GM19240 (cell line): ENCODE measurements around the gene CAPN13.

Source experiments
- DNase-seq: peaks from one replicate; pipeline ENCODE4 v3.0.0; 2011; ENCODE audit warnings: low spot score; ENCODE audit not compliant: insufficient read length

Gene CAPN13

DNA sequence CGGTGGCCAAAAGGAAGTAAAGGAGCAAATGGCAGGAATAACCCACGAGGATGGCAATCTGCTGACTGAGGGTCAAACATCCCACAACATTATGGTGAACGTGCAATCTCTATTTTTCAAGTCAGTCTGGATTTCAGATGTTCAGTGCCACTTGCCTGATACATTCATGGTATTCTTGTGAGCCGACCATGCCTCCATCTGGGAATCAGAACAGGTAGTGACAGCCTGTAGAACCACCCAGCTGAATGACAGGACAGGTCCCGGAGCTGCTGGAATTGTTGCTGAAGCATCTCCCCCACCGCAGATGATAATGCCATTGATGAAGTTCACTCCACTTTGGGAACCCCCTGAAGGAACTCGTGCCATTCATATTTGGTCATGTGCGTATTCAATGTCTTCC is 123.2 kb downstream of the CAPN13 start:
- DNase-seq: no peak

DNA sequence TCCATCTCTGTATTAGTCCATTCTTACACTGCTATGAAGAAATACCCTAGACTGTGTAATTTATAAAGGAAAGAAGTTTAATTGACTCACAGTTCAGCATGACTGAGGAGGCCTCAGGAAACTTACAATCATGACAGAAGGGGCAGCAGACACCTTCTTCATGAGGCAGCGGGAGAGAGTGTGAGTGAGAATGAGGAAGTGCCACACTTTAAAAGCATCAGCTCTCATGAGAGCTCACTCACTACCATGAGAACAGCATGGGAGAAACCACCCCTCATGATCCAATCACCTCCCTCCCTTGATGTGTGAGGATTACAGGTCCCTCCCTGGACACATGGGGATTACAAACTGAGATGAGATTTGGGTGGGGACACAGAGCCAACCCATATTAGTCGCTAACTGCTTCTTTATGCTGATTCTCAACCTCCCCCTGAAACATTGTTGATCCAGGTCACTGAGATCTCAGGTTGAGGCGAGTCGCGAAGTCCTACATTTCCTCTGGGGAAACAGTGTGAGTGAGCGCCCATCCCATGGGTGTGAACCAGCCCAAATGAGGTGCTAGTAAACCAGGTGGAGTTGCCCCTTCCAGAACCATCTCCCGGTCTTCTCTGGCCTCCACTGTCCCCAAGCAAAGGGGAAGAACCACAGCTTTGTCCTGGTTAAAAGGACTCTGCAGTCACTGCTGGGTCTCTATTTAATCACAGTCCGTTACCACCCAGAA is 123.8 kb downstream of the CAPN13 start:
- no peak for DNase-seq

DNA sequence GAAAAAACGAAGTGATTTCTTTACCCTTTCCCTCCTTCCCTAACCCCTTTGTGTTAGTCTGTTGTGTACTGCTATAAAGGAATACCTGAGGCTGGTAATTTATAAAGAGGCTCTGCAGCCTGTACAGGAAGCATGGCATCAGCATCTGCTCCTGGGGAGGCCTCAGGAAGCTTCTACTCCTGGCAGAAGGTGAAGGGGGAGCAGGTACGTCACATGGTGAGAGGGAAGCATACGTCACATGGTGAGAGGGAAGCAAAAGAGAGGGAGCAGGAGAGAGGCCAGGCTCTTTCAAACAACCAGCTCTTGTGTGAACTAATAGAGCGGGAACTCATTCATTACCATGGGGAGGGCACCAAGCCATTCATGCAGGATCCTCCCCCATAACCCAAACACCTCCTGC is 126.2 kb downstream of the CAPN13 start:
- no peak for DNase-seq

DNA sequence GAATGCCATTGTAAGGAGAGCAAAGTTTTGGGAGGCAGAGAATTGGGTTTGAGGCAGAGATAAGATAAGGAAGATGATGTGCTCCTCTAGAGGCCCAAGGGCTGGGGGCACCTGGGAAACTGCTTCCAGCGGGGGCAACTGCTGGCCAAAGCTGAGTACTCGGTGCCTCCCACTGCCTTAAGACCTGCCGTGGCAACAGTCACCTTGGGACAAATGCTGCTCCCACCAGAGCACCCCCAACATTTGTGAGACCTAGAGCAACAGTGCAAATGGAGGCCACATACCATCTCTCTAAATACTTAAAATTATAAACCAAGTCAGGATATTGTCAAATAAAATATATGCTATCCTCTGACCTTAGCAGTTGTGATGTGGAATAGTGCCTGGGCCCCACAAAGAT is 127.1 kb downstream of the CAPN13 start:
- no peak for DNase-seq

GRCh38 chr2:30679426-30680088 is 127.7 kb downstream of the CAPN13 start:
- no peak for DNase-seq

DNA sequence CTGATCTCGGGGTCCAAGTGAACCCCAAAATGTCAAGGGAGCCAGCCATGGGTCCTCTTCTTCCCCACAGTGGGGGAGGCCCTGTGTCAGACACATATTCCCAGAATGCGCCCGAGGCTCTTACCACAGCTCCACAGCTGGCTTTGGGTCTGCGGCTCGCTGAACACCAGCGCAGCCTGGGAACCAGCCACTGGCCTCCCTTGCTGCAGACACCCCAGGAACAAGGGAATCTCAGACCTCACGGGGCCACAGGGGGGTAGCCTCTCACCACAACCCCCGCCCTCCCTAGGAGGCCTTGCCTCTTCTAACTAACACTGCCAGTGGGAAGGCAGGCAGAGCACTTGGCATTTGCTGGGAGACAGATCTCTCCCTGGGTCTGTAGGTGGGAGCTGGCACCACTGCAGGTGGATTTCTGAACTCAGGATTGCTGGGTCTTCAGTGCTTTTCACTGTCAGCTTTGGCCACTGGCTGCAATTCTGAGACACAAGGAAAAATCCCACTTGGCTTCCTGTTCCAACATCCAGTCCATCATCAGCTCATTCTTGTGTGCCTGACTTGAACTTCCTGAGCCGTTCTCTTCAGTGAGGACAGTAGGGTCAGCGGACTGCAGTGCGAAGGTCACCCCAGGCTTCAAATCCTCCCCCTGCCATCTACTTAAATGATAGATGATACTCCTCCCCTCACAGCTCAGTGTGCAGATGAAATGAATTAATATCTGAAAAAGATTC is 128.7 kb downstream of the CAPN13 start:
- no peak for DNase-seq

GRCh38 chr2:30677861-30678385 is 129.3 kb downstream of the CAPN13 start:
- no peak for DNase-seq

DNA sequence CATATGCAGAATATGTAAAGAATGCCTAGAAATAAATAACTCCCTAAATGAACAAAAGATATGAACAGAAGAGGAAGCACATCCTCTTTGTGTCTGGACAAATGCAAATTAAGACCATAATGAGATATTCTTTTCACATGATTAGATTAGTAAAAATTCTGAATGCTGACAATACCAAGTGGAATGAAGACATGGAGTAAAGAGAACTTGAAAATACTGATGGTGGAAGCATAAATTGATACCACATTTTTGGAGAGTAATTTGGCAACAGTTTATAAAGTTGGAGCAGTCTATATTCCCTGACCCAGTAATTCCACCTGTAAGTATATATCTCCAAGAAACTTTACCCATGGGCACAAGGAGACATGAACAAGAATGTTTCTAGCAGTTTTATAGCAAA is 130.0 kb downstream of the CAPN13 start:
- DNase-seq: no peak

DNA sequence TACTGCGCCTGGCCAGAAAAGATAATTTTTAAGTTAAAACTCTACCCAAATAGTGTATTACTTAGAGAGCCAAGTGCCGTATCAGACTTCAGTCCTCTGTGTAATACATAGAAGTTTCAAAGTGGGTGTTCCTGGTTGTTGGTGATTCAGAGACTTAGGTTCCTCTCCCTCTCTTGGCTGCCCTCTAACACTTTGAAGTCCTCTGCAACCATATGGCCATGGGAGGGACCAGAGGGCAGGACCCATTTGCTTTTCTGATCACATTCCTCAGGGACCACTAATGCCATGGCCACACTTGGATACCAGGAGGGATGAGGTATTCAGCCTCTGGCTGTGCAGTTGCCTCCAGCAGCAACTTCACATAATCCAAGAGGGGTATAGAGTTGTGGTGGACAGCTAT is 131.5 kb downstream of the CAPN13 start:
- DNase-seq: no peak

DNA sequence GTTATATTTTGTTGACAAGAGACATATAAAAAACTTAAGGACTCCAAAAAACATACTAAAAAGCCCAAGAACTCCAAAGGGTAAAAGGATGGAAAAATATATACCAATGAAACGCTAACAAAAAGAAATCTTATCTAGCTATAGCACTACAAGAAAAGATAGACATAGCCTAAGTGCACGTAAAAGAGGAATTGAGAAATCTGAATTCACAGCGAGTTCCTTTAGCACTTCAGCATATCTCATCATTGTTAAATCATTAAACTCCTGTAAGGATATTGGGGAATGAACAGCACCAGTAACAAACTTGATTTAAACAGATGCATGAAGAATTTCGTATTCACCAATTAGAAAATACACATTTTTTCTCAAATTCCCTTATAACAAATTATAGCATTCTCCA is 134.1 kb downstream of the CAPN13 start:
- no peak for DNase-seq
